Left cardiac atrium (tissue), 4 donors: ENCODE results near the gene CRHR1. TPM values are rescaled to one million over a fixed set of nuclear protein-coding genes. Genes with fewer than 3 reads are reported as not detected.

Experiments
- ATAC-seq, 2 donors: fragments of 200-7000 bp; cut with Tn5 transposase; one replicate each; pipeline ENCODE4 v1.9.1; 2020; ENCODE audit warnings: mild to moderate bottlenecking in 2 of 2, moderate library complexity in 2 of 2
- DNase-seq: peaks from one replicate; pipeline ENCODE4 v3.0.0-alpha.2; 2020
- intact Hi-C, 2 donors: fragments of 100-400 bp; cut with DNase I; formaldehyde crosslinking; loops; one replicate each; pipeline versions ENCODE4 v1.14.1 to v1.15.1; 2022 to 2023
- total RNA-seq, 2 donors: library from RNA; stranded (reverse); fragmentation: NEBNext Ultra II Directional; extraction: Animal tissue kit (Norgen Biotek cat#: 25700); gene quantifications; one replicate each; pipeline ENCODE4 v1.2.1, GENCODE V29; 2021
- donor health status: DM: no; HTN: yes; CAD: no.
- donor health status: DM: no; HTN: yes; CAD: no; lungs with severe emphysema.
- donor health status: DM: yes; HTN: yes; CAD: no.
- donor health status: Dilated cardiomyopathy.

The CRHR1 gene
- total RNA-seq, 2 donors from 2014 or later, result not detected

GRCh38 chr17:45785480-45786193 is 1.5 kb downstream of the CRHR1 start:
- no peak for ATAC-seq
- intact Hi-C loops, result no loop called here

GRCh38 chr17:45786349-45786748 is 2.2 kb downstream of the CRHR1 start:
- ATAC-seq (no peak), DNase-seq (no peak)

More at GRCh38 chr17:45785480-45786193, 1.5 kb downstream of the CRHR1 start:
- DNase-seq, result no peak

GRCh38 chr17:45787044-45787443 is 2.9 kb downstream of the CRHR1 start:
- ATAC-seq (no peak), DNase-seq (no peak)
- intact Hi-C loops, result no loop called here

More at GRCh38 chr17:45786349-45786748, 2.2 kb downstream of the CRHR1 start:
- intact Hi-C loops, result no loop called here

GRCh38 chr17:45787656-45788055 is 3.5 kb downstream of the CRHR1 start:
- DNase-seq (no peak), ATAC-seq (no peak)
- intact Hi-C loops, result no loop called here

- no peak for ATAC-seq
- no peak for DNase-seq
- intact Hi-C loops, result no loop called here
Observed at GRCh38 chr17:45788057-45788456, 3.9 kb downstream of the CRHR1 start.

- intact Hi-C loops, result no loop called here
- DNase-seq (no peak), ATAC-seq (no peak)
Observed at GRCh38 chr17:45789874-45790273, 5.8 kb downstream of the CRHR1 start.

GRCh38 chr17:45790296-45790922 is 6.3 kb downstream of the CRHR1 start:
- ATAC-seq, result no peak
- intact Hi-C loops, result no loop called here
- DNase-seq, result no peak

GRCh38 chr17:45791041-45791582 is 7.0 kb downstream of the CRHR1 start:
- DNase-seq (no peak), ATAC-seq (no peak)
- intact Hi-C loops, result no loop called here

GRCh38 chr17:45791935-45792334 is 7.8 kb downstream of the CRHR1 start:
- intact Hi-C loops, result no loop called here
- DNase-seq, result no peak
- no peak for ATAC-seq

GRCh38 chr17:45792437-45792836 is 8.3 kb downstream of the CRHR1 start:
- DNase-seq (no peak), ATAC-seq (no peak)
- intact Hi-C loops, result no loop called here

GRCh38 chr17:45792995-45793755 is 9.1 kb downstream of the CRHR1 start:
- peak in 1 of 2 donors; percentile 69 for ATAC-seq

GRCh38 chr17:45793999-45794540 is 9.9 kb downstream of the CRHR1 start:
- no peak for DNase-seq
- ATAC-seq, result no peak
- intact Hi-C loops, result no loop called here

More at GRCh38 chr17:45792995-45793755, 9.1 kb downstream of the CRHR1 start:
- intact Hi-C loops, result no loop called here
- peak; percentile 28 for DNase-seq

GRCh38 chr17:45794840-45795239 is 10.7 kb downstream of the CRHR1 start:
- no peak for ATAC-seq
- intact Hi-C loops, result no loop called here
- no peak for DNase-seq

GRCh38 chr17:45800816-45801215 is 16.7 kb downstream of the CRHR1 start:
- ATAC-seq (no peak), DNase-seq (no peak)
- intact Hi-C loops, result no loop called here

- no peak for ATAC-seq
- intact Hi-C loops, result no loop called here
- no peak for DNase-seq
Observed at GRCh38 chr17:45801421-45801820, 17.3 kb downstream of the CRHR1 start.

- no peak for DNase-seq
- intact Hi-C loops, result no loop called here
- ATAC-seq, result no peak
Observed at GRCh38 chr17:45808845-45809244, 24.7 kb downstream of the CRHR1 start.

GRCh38 chr17:45809499-45809898 is 25.4 kb downstream of the CRHR1 start:
- intact Hi-C loops, result no loop called here
- DNase-seq (no peak), ATAC-seq (no peak)

- no peak for DNase-seq
- no peak for ATAC-seq
- intact Hi-C loops, result no loop called here
Observed at GRCh38 chr17:45812102-45812501, 28.0 kb downstream of the CRHR1 start.

GRCh38 chr17:45813048-45813725 is 29.1 kb downstream of the CRHR1 start:
- no peak for DNase-seq
- ATAC-seq, result no peak
- intact Hi-C loops, result no loop called here
